ENCODE measurements around the gene CRADD.

- TF ChIP-seq CTCF (IDR thresholded peaks at IDR 0.05) (no peak), POLR2A (IDR thresholded peaks at IDR 0.05) (no peak)
Observed at GRCh38 chr12:93913845-93914244, 236.7 kb downstream of the CRADD start.

Data from thyroid gland (tissue), 4 donors.